NCI-H226 (cell line): ENCODE data around the gene CDCP1.
A peak's percentile ranks its signal among the peaks of the same experiment; 100 is the strongest.

ENCODE experiments used
- DNase-seq: peaks from one replicate; pipeline ENCODE4 v3.0.0-alpha.2; 2015

The CDCP1 gene

GRCh38 chr3:45137656-45138181 is 8.5 kb downstream of the CDCP1 start:
- peak; percentile 67 for DNase-seq

- DNase-seq, result no peak
Observed at GRCh38 chr3:45135959-45136358, 10.2 kb downstream of the CDCP1 start.

- DNase-seq, result no peak
Observed at GRCh38 chr3:45134758-45135521, 11.2 kb downstream of the CDCP1 start.

GRCh38 chr3:45132568-45133211 is 13.5 kb downstream of the CDCP1 start:
- DNase-seq, result no peak

GRCh38 chr3:45131201-45131600 is 15.0 kb downstream of the CDCP1 start:
- DNase-seq, result no peak

- no peak for DNase-seq
Observed at GRCh38 chr3:45130476-45130875, 15.7 kb downstream of the CDCP1 start.

GRCh38 chr3:45128950-45129349 is 17.2 kb downstream of the CDCP1 start:
- DNase-seq, result no peak

- DNase-seq, result no peak
Observed at GRCh38 chr3:45127130-45127822, 18.9 kb downstream of the CDCP1 start.

GRCh38 chr3:45126730-45127129 is 19.4 kb downstream of the CDCP1 start:
- DNase-seq, result no peak

- DNase-seq, result no peak
Observed at GRCh38 chr3:45125550-45126026, 20.6 kb downstream of the CDCP1 start.

GRCh38 chr3:45124956-45125355 is 21.2 kb downstream of the CDCP1 start:
- DNase-seq, result no peak

GRCh38 chr3:45124352-45124751 is 21.8 kb downstream of the CDCP1 start:
- peak; percentile 79 for DNase-seq

GRCh38 chr3:45123581-45124269 is 22.5 kb downstream of the CDCP1 start:
- DNase-seq, result peak; percentile 79

GRCh38 chr3:45123030-45123429 is 23.1 kb downstream of the CDCP1 start:
- DNase-seq, result peak; percentile 75

- peak; percentile 12 for DNase-seq
Observed at GRCh38 chr3:45120359-45121158, 25.6 kb downstream of the CDCP1 start.

- no peak for DNase-seq
Observed at GRCh38 chr3:45119824-45120358, 26.3 kb downstream of the CDCP1 start.

GRCh38 chr3:45119376-45119775 is 26.8 kb downstream of the CDCP1 start:
- no peak for DNase-seq

- no peak for DNase-seq
Observed at GRCh38 chr3:45118615-45119071, 27.5 kb downstream of the CDCP1 start.

GRCh38 chr3:45116350-45116749 is 29.8 kb downstream of the CDCP1 start:
- DNase-seq, result no peak

GRCh38 chr3:45113625-45114050 is 32.5 kb downstream of the CDCP1 start:
- peak; percentile 16 for DNase-seq

- peak; percentile 66 for DNase-seq
Observed at GRCh38 chr3:45112939-45113338, 33.2 kb downstream of the CDCP1 start.

- no peak for DNase-seq
Observed at GRCh38 chr3:45110509-45110833, 35.7 kb downstream of the CDCP1 start.
